SIG-M5 treated with dmso at 0.1 percent for 504 hours (cell line): Measurements from ENCODE around the gene CDC6.
"Not testable (repeated sequence)": the region's sequence is repeated elsewhere in the genome, so short reads cannot be mapped to it uniquely, and the experiment has no call there.

Experiments used
- DNase-seq: peaks from one replicate; lab custom pipeline; 2025; ENCODE audit not compliant: unreplicated experiment; lab: John Stamatoyannopoulos, UW

Gene CDC6

GRCh38 chr17:40287159-40287493, 553 bp upstream of the CDC6 start:
- DNase-seq, result no peak

GRCh38 chr17:40290629-40291280, 3.1 kb downstream of the CDC6 start:
- peak; percentile 82 for DNase-seq

- no peak for DNase-seq
Measured at GRCh38 chr17:40291281-40291664, 3.6 kb downstream of the CDC6 start.

GRCh38 chr17:40293363-40293762, 5.7 kb downstream of the CDC6 start:
- DNase-seq, result no peak

GRCh38 chr17:40295488-40296436, 8.1 kb downstream of the CDC6 start:
- no peak for DNase-seq

- no peak for DNase-seq
Measured at GRCh38 chr17:40297511-40297910, 9.8 kb downstream of the CDC6 start.

- DNase-seq, result no peak
Measured at GRCh38 chr17:40298726-40299125, 11.0 kb downstream of the CDC6 start.

- DNase-seq, result not testable (repeated sequence)
Measured at GRCh38 chr17:40299159-40299757, 11.6 kb downstream of the CDC6 start.

- peak; percentile 42 for DNase-seq
Measured at GRCh38 chr17:40301315-40301714, 13.6 kb downstream of the CDC6 start.

- DNase-seq, result peak; percentile 79
Measured at GRCh38 chr17:40303009-40303657, 15.5 kb downstream of the CDC6 start.

- DNase-seq, result no peak
Measured at GRCh38 chr17:40303708-40304551, 16.3 kb downstream of the CDC6 start.

GRCh38 chr17:40304552-40304863, 16.8 kb downstream of the CDC6 start:
- DNase-seq, result not testable (repeated sequence)

GRCh38 chr17:40304866-40305265, 17.2 kb downstream of the CDC6 start:
- DNase-seq, result not testable (repeated sequence)

- DNase-seq, result no peak
Measured at GRCh38 chr17:40306395-40306794, 18.7 kb downstream of the CDC6 start.

- no peak for DNase-seq
Measured at GRCh38 chr17:40307001-40307730, 19.5 kb downstream of the CDC6 start.

- DNase-seq, result peak; percentile 16
Measured at GRCh38 chr17:40307740-40308239, 20.1 kb downstream of the CDC6 start.

- no peak for DNase-seq
Measured at GRCh38 chr17:40309031-40309948, 21.6 kb downstream of the CDC6 start, which contains the start of gene RARA. TSS of gene RARA (plus strand) at chr17:40309180. CDS start at chr17:40331219, 22,039 bp downstream.

- DNase-seq, result no peak
Measured at GRCh38 chr17:40309949-40310510, 22.4 kb downstream of the CDC6 start.
